ENCODE results near the gene CHRD. TPM values are rescaled to one million over a fixed set of nuclear protein-coding genes. Genes with fewer than 3 reads are reported as not detected.

CHRD gene
- polyA plus RNA-seq, 1 of the 3 experiments (the other 2 are of a cell fraction) = 0.95 TPM

DNA sequence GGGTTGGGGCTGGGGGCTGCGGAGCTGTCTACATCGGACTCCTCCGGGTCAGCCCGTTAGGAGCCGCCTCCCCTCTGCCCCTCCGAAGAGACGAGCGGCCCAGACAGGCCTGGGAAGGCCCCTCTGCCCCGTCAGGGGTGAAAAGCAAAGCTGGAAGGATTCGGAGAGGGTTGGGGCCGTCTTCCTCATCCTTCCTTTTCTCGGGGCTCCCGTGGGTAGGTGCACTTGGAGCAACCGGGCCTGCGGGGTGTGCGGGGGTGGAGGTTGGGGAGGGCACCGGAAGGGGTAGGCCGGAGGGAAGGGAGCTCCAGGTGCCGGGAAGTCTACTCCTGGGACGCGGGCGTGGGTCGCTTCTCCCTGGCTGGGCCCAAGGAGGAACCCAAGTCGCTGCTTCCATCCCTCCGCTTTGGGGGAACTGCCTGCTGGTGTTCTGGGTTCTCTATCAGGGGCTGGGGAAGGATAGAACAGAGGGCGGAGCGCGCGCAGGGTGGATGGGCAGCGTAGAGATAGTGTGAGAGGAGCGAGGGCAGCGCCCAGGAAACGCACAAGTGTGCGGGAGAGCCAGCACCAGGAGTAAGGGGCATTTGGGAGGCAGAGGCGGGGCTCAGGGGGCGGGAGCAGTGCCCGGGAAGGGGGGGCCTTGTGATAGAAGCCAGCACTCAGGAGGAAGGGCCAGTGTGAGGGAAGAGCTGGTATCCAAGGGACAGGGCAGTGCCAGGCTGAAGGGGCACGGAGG lies 17.8 kb upstream of the CHRD start:
- H3K4me1 ChIP-seq (ENCODE audit: control insufficient read depth in 1 of 2, insufficient read depth in 2 of 2, low read depth in 1 of 2, low read length in 1 of 2) = peaks cover 11 to 19% of the 10 kb centered on the region in 2 experiments; a peak in 2 of 4 replicates
- H3F3A ChIP-seq (replicated peaks; ENCODE audit: insufficient read depth) = peaks cover 19% of the 10 kb centered on the region
- peak overlapping the region; percentile 99 for H3K9ac ChIP-seq
- DNase-seq = peak; percentile 85
- H3K4me2 ChIP-seq = peak overlapping the region; percentile 92
- CTCF ChIA-PET = interaction anchor here (0.6 to 1.9 kb wide), 11 partner anchors 8 to 183 kb away, joined by 3 to 9 read pairs (median 3); no protein-coding TSS in a partner anchor
- H3K27ac ChIP-seq (ENCODE audit: low read depth in 2 of 2, low read length in 1 of 2) = peak overlapping the region; percentile 97 to 99
- H3K9me2 ChIP-seq = no peaks in the 10 kb centered on the region
- H3K36me3 ChIP-seq (replicated peaks in 1 of 2; ENCODE audit: control insufficient read depth in 1 of 2, insufficient read depth in 2 of 2, low read length in 1 of 2) = peaks cover 18 to 20% of the 10 kb centered on the region in 2 experiments
- peak overlapping the region; percentile 51; the same call in 1 of the 2 replicates for H2AFZ ChIP-seq (ENCODE audit: low read depth)
- peaks cover 46% of the 10 kb centered on the region for H3K79me2 ChIP-seq (ENCODE audit: insufficient read depth)
- WGBS (ENCODE audit: low lambda C conversion rate) = 1% methylated on average over 32 of the region's 38 CpGs
- POLR2A ChIA-PET = interaction anchor here (0.8 to 2.7 kb wide), 6 partner anchors 15 to 199 kb away, joined by 3 to 14 read pairs (median 6); partner anchors contain the start of gene FAM131A
- H3K4me3 ChIP-seq (ENCODE audit: low read depth in 2 of 2, low read length in 1 of 2) = peak overlapping the region; percentile 91 to 96
- H3K9me3 ChIP-seq = no peaks in the 10 kb centered on the region
- H4K20me1 ChIP-seq (ENCODE audit: insufficient read depth) = peaks cover 16% of the 10 kb centered on the region; the same call in 1 of the 2 replicates
- no peaks in the 10 kb centered on the region for H3K27me3 ChIP-seq (ENCODE audit: insufficient read depth)
- no peak for TF ChIP-seq USF1 (IDR thresholded peaks at IDR 0.05; ENCODE audit: borderline replicate concordance, low read depth)
- TF ChIP-seq NRF1 (IDR thresholded peaks at IDR 0.05; ENCODE audit: low read depth, low read length) = no peak
- TF ChIP-seq POLR2AphosphoS5 (IDR thresholded peaks at IDR 0.05; ENCODE audit: low read depth, low read length) = no peak; the same call in none of the 2 replicates
- TF ChIP-seq TEAD4 (IDR thresholded peaks at IDR 0.05; ENCODE audit: borderline replicate concordance, insufficient read depth) = no peak
- TF ChIP-seq ZBTB33 (IDR thresholded peaks at IDR 0.05; ENCODE audit: borderline replicate concordance, low read depth) = peak; percentile 36; the same call in 1 of the 2 replicates
- no peak for TF ChIP-seq RAD21 (IDR thresholded peaks at IDR 0.05; ENCODE audit: low read length)
- TF ChIP-seq SMC3 (IDR thresholded peaks at IDR 0.05; ENCODE audit: low read depth, low read length) = no peak
- no peak for TF ChIP-seq IRF3 (IDR thresholded peaks at IDR 0.05; ENCODE audit: low read depth, low read length)
- TF ChIP-seq GABPA (IDR thresholded peaks at IDR 0.05; ENCODE audit: low read depth) = peak; percentile 34; the same call in 1 of the 2 replicates
- TF ChIP-seq EP300 (IDR thresholded peaks at IDR 0.05; ENCODE audit: borderline replicate concordance in 1 of 2, low read depth in 1 of 2, low read length in 1 of 2) = 0 out of 4 replicates have a peak, but pooled peaks of 1 of the 2 experiments have one; percentile 3
- TF ChIP-seq MEF2A (IDR thresholded peaks at IDR 0.05; ENCODE audit: borderline replicate concordance, low read depth) = no peak
- TF ChIP-seq RCOR1 (IDR thresholded peaks at IDR 0.05; ENCODE audit: low read length) = no peak
- TF ChIP-seq JUND (IDR thresholded peaks at IDR 0.05) = no peak
- TF ChIP-seq FOSL2 (IDR thresholded peaks at IDR 0.05; ENCODE audit: borderline replicate concordance, low read depth) = no peak
- no peak for TF ChIP-seq EZH2phosphoT487 (IDR thresholded peaks at IDR 0.05; ENCODE audit: borderline replicate concordance, low read depth)
- no peak for TF ChIP-seq RXRA (IDR thresholded peaks at IDR 0.05; ENCODE audit: borderline replicate concordance, low read depth)
- peak; percentile 50 for TF ChIP-seq MXI1 (IDR thresholded peaks at IDR 0.05; ENCODE audit: low read depth, low read length)
- TF ChIP-seq, protein P1, sequence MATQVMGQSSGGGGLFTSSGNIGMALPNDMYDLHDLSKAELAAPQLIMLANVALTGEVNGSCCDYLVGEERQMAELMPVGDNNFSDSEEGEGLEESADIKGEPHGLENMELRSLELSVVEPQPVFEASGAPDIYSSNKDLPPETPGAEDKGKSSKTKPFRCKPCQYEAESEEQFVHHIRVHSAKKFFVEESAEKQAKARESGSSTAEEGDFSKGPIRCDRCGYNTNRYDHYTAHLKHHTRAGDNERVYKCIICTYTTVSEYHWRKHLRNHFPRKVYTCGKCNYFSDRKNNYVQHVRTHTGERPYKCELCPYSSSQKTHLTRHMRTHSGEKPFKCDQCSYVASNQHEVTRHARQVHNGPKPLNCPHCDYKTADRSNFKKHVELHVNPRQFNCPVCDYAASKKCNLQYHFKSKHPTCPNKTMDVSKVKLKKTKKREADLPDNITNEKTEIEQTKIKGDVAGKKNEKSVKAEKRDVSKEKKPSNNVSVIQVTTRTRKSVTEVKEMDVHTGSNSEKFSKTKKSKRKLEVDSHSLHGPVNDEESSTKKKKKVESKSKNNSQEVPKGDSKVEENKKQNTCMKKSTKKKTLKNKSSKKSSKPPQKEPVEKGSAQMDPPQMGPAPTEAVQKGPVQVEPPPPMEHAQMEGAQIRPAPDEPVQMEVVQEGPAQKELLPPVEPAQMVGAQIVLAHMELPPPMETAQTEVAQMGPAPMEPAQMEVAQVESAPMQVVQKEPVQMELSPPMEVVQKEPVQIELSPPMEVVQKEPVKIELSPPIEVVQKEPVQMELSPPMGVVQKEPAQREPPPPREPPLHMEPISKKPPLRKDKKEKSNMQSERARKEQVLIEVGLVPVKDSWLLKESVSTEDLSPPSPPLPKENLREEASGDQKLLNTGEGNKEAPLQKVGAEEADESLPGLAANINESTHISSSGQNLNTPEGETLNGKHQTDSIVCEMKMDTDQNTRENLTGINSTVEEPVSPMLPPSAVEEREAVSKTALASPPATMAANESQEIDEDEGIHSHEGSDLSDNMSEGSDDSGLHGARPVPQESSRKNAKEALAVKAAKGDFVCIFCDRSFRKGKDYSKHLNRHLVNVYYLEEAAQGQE (IDR thresholded peaks at IDR 0.05; ENCODE audit: low read depth, low read length) = no peak; the same call in 1 of the 2 replicates
- no peak for TF ChIP-seq SIN3A (IDR thresholded peaks at IDR 0.05; ENCODE audit: borderline replicate concordance, low read depth, low read length)
- no peak for TF ChIP-seq PBX3 (IDR thresholded peaks at IDR 0.05)
